Stimulated activated CD4-positive, alpha-beta T cell treated with anti-CD3 and anti-CD28 coated beads, Interleukin-4, amount 100 ng/mL, for 4 hours (primary cell): Measurements from ENCODE around the gene NPFFR1.
"Not testable (repeated sequence)": the region's sequence is repeated elsewhere in the genome, so short reads cannot be mapped to it uniquely, and the experiment has no call there.

ENCODE experiments used
- DNase-seq, 2 experiments: peaks; one replicate each; pipeline ENCODE4 v3.0.0-alpha.2; 2020

NPFFR1 gene

DNA sequence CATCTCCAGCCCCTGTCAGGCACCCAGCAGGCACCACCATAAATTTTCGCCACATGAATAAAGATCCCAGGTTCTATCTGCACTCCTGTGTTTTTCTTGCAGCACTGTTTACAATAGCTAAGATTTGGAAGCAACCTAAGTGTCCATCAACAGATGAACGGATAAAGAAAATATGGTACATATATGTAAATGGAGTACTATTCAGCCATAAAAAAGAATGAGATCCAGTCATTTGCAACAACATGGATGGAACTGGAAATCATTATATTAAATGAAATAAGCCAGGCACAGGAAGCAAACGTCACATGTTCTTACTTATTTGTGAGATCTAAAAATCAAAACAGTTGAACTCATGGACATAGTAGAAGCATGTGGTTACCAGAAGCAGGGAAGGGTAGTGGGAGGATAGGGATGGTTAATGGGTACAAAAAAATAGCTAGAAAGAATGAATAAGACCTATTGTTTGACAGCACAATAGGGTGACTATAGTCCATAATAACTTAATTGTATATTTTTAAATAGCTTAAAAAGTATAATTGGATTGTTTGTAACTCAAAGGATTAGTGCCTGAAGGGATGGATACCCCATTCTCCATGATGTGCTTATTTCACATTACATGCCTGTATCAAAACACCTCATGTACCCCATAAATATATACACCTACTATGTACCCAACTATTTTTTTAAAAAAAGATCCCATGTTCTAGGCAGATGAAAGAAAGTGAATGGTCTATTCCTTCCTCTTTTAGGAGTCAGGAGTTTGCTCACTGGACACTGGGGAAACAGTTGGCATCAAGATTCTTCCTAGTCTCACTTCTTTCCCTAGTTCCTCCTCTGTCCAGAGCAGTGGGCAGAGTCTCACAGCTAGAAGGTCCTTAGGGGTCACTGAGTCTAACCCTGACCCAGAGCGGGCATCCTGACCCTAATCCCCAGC is 1.0 kb upstream of the NPFFR1 start:
- no peak for DNase-seq

GRCh38 chr10:70283071-70283444 is 746 bp downstream of the NPFFR1 start:
- DNase-seq = no peak

DNA sequence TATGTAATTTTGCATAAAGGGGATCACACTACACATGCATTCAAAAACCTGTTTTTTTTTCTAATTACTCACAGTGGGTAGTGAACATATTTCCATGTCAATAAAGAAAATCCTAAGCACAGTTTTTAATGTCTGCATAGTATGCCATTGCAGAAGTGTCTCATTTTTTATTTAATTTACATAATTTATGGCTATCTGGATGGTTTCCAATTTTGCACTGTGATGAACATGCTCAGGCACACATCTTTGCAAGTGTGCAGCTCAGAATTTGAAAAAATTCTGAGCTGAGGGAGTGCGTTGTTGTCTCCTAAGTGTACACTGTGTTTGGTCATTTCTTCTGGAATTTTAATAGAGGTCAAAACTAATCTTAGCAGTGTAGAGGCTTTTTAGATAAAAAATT is 2.2 kb downstream of the NPFFR1 start:
- DNase-seq = no peak

- DNase-seq = no peak
These were observed 3.7 kb downstream of the NPFFR1 start for GRCh38 chr10:70280099-70280498.

GRCh38 chr10:70277396-70278030 is 6.3 kb downstream of the NPFFR1 start:
- no peak for DNase-seq

DNA sequence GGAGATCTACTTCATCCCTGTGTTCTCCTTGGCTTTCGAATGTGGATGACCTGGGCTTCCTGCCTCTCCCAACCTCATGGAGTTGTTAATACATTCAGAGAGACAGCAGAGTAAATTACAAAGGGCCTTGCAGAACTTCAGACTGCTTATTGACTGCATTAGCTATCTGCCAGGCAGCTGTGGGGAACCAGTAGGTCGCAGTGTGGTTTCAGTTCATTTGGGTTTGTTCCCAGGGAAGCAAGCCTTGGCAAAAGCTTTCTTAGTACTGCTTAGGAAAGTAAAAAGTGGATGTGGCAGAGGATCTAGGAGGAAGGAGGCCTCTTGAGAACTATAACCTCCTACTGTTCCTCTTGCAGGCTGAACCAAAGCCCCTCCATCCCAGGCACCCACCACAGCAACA is 9.2 kb downstream of the NPFFR1 start:
- DNase-seq = no peak

DNA sequence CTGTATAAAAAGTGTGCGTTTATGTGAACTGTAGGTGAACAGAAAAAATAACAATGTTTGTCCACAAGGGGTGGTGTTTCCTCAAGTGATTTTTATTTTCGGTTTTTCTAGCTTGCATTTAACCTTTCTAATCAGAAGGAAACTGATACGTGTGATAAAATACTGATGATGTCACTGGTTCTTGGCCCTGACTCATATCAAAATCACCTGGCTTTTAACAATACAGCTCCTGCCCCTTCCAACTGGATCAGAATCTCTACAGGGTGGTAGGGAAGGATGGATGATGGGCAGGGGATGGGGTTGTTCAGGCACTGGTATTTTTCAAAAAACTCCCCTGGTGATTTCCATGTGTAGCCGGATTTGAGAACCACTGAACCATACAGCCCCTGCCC is 10.9 kb downstream of the NPFFR1 start:
- DNase-seq = no peak

DNA sequence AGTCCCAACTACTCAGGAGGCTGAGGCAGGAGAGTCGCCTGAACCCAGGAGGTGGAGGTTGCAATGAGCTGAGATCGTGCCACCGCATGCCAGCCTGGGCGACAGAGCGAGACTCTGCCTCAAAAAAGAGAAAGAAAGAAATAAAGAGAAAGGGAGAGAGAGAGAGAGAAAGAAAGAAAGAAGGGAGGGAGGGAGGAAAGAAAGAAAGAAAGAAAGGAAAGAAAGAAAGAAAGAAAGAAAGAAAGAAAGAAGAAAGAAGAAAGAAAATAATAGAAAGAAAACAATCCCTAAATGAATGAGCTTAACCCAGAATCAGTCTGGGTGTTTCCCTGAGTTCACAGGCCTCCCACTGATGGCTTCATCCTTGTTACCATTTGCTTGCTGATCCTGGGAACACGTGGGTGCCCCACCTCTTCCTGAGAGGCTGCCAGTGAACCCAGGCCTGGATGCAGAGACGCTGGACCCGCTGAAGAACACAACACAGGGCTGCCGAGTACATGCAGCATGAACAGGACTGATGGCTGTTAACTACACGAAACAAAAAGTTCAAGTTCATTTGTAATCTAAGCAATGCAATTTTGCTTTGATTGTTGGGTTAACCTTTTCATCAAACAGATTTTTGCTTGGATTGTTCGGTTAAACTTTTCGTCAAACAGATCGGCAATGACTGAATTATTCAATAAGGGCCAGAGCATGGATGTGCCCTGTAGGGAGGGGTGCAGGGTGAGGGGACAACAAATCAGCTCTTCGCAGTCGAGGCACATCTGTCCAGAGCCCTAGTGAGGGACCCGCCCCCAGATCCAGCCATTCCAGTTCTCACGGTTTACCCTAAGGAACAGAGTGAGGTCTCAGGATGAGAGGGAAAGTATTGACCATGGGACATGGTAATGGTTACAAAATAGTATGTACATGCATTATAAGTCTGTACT is 11.5 kb downstream of the NPFFR1 start:
- DNase-seq = no peak

DNA sequence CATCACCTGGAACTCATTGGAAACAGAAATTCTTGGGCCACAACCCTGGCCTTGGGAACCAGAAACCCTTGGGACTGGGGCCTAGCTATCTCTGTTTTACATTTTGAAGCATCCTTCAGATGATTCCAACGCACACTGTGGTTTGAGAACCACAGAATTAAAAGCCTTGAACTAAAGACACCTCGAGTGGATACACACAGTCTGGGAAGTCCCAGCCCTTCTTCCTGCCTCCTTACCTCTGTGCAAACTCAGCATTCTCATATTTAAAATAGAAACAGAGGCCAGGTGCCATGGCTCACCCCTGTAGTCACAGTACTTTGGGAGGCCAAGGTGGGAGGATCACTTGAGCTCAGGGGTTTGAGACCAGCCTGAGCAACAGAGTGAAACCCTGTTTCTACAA is 12.9 kb downstream of the NPFFR1 start:
- DNase-seq = no peak

DNA sequence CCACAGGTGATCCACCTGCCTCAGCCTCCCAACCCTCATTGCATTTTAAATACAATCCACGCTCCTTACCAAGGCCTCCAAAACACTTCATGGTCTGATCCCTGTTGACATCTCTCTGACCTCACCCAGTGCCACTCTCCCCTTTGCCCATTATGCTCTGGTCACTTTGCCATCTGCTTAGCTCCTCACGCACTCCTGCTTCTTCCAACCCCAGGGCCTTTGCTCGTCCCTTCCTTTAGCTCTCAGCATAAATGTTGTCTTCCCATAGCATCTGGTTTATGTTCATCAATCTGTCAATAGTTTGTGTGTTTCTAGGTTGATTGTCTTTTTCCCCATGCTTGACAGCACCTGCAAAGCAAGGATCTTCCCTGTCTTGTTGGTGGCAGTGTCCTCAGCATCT is 14.1 kb downstream of the NPFFR1 start:
- DNase-seq = no peak

DNA sequence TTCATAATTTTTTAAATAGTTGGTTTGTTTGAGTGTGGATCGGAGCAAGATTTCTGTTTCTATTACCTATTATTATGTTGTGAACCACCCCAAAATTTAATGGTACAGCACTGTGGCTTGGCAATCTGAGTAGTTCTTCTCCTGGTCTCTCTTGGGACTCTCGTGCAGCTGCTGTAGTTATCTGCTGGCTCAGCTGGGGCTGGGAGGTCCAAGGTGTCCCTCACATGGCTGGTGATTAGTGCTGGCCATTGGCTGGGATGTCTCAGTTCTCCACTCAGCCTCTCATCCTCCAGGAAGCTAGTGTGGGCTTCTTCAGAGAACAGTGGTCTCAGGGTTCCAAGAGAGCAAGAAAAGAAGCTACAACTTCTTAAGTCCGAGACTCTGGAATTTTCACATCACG is 15.4 kb downstream of the NPFFR1 start:
- no peak for DNase-seq

- DNase-seq = no peak
These were observed 16.5 kb downstream of the NPFFR1 start for GRCh38 chr10:70267161-70267933.

DNA sequence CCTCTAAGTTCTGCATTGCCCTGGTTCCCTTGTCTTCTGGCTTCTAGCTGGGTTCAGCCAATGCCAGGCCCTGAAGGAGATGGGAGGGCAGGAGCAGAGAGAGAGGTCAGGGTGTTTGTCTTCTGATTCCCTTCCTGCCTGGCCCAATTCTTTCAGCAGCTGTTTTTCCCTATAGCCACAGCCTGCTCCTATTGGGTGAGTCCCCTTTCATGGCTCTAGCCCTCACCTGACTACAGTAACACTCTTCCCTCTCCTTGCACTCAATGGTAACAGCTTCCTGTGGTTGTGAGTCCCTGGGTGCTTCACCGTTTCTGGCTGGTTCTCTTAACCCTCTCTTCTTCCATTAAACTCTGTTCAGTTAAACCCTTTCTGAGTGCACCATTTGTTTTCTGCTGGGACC is 17.1 kb downstream of the NPFFR1 start:
- DNase-seq = no peak

DNA sequence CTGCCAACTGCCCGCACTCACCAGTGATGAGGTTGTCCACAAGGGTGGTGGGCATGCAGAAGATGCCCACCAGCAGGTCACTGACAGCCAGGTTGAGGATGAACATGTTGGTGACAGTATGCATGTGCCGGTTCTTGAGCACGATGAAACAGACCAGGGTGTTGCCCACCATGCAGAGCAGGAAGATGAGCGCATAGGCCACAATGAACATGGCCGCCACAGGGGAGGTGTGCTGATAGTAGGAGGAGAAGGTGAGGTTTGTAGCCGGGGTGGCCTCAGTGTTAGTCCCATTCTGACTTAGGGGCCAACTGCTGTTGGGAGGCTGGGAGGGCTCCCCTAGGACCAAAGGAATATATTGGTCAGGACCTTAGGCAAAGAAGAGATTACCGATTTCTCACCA is 17.7 kb downstream of the NPFFR1 start:
- DNase-seq = no peak

GRCh38 chr10:70265032-70265689 is 18.6 kb downstream of the NPFFR1 start:
- no peak for DNase-seq

- DNase-seq = no peak
These were observed 23.1 kb downstream of the NPFFR1 start for GRCh38 chr10:70260734-70261133.

DNA sequence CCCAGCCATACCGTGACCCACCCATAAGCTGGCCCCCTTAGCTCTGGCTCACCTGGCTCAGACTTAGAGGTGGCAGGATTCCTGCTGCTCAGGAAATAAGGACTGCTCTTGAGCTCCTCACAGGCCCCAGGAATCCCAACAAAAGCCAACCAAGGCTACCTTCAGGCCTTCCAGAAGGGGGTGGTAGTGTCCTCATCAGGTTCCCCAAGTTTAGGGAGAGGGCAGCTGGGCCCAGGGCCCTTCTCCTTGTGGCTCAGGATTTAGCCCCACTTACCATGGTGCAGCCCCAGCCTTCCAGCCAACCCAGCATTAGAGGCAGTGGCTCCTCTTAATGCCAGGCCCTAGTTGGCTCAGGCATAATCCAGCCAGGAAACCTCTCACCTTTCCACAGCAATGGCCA is 23.5 kb downstream of the NPFFR1 start:
- no peak for DNase-seq

DNA sequence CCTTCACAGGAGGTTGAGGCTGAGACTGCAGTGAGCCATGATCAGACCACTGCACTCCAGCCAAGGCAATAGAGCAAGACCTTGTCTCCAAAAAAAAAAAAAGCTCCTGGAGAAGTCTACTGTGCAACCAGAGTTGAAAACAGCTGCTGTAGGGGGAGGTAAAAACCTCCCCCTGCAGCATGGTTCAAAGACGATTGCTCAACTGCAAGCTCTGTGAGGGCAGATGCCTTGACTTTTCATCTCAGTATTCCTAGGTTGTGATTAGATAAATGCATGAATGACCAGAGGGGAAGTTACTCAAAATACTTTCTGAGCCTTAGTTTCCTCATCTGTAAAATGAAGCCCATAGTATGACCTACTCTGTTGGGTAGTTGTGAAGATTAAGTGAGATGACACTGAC is 25.6 kb downstream of the NPFFR1 start:
- DNase-seq = no peak

GRCh38 chr10:70257816-70258215 is 26.0 kb downstream of the NPFFR1 start:
- DNase-seq = not testable (repeated sequence)

DNA sequence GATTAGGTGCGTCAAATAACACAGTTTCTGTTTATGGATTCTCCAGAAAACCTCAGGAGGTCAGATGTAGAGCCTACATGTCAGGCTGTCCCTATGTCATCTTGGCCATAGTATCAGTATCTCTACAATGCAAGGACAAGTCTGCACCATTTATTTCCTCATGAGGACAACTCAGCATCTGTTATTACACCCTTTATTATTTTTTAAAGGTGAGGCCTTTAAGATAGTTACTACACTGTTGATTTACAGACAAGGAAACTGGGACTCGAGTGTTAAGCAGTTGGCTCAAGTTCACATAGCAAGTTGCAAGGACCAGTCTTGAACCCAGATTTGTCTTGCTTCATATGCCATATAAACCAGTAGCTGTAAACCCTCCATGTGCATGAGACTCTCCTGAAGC is 27.3 kb downstream of the NPFFR1 start:
- no peak for DNase-seq

GRCh38 chr10:70255329-70256299 is 28.2 kb downstream of the NPFFR1 start:
- DNase-seq = no peak
